ENCODE measurements around the gene RAPSN.

GRCh38 chr11:47466701-47467250 is 17.8 kb upstream of the RAPSN start:
- no peak for TF ChIP-seq EZH2 (IDR thresholded peaks at IDR 0.05; ENCODE audit: low read depth, unreplicated experiment)
- TF ChIP-seq STAT1 (IDR thresholded peaks at IDR 0.05; ENCODE audit: unreplicated experiment): no peak
- TF ChIP-seq POLR2AphosphoS5 (IDR thresholded peaks at IDR 0.05; ENCODE audit: low read depth): no peak
- no peak for TF ChIP-seq CTCF (conservative IDR thresholded peaks at IDR 0.05; ENCODE audit: low read depth in 2 of 2)
- no peak for TF ChIP-seq EZH2phosphoT487 (IDR thresholded peaks at IDR 0.05; ENCODE audit: unreplicated experiment)
- TF ChIP-seq, protein P1, sequence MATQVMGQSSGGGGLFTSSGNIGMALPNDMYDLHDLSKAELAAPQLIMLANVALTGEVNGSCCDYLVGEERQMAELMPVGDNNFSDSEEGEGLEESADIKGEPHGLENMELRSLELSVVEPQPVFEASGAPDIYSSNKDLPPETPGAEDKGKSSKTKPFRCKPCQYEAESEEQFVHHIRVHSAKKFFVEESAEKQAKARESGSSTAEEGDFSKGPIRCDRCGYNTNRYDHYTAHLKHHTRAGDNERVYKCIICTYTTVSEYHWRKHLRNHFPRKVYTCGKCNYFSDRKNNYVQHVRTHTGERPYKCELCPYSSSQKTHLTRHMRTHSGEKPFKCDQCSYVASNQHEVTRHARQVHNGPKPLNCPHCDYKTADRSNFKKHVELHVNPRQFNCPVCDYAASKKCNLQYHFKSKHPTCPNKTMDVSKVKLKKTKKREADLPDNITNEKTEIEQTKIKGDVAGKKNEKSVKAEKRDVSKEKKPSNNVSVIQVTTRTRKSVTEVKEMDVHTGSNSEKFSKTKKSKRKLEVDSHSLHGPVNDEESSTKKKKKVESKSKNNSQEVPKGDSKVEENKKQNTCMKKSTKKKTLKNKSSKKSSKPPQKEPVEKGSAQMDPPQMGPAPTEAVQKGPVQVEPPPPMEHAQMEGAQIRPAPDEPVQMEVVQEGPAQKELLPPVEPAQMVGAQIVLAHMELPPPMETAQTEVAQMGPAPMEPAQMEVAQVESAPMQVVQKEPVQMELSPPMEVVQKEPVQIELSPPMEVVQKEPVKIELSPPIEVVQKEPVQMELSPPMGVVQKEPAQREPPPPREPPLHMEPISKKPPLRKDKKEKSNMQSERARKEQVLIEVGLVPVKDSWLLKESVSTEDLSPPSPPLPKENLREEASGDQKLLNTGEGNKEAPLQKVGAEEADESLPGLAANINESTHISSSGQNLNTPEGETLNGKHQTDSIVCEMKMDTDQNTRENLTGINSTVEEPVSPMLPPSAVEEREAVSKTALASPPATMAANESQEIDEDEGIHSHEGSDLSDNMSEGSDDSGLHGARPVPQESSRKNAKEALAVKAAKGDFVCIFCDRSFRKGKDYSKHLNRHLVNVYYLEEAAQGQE (IDR thresholded peaks at IDR 0.05; ENCODE audit: unreplicated experiment): no peak
- TF ChIP-seq JUNB (IDR thresholded peaks at IDR 0.05; ENCODE audit: unreplicated experiment): no peak
- no peak for TF ChIP-seq ZNF331 (CRISPR knock-in tag; IDR thresholded peaks at IDR 0.05; ENCODE audit: low read depth)
- TF ChIP-seq CREB1 (CRISPR knock-in tag; IDR thresholded peaks at IDR 0.05; ENCODE audit: low read depth): no peak
